SKM-1 (cell line): ENCODE data around the gene METAP2.

Experiments
- DNase-seq: peaks from one replicate; lab custom pipeline; 2025; ENCODE audit not compliant: unreplicated experiment; lab: John Stamatoyannopoulos, UW

The METAP2 gene

GRCh38 chr12:95548539-95549391 is 74.8 kb downstream of the METAP2 start:
- no peak for DNase-seq

GRCh38 chr12:95549392-95550084 is 75.6 kb downstream of the METAP2 start:
- DNase-seq = no peak

- DNase-seq = no peak
Measured at GRCh38 chr12:95551305-95551704, 77.4 kb downstream of the METAP2 start, which contains the start of gene USP44. USP44 (minus strand) TSS chr12:95551476; CDS start chr12:95534256, 17,220 bp downstream.

GRCh38 chr12:95551913-95552516 is 78.1 kb downstream of the METAP2 start:
- no peak for DNase-seq

DNA sequence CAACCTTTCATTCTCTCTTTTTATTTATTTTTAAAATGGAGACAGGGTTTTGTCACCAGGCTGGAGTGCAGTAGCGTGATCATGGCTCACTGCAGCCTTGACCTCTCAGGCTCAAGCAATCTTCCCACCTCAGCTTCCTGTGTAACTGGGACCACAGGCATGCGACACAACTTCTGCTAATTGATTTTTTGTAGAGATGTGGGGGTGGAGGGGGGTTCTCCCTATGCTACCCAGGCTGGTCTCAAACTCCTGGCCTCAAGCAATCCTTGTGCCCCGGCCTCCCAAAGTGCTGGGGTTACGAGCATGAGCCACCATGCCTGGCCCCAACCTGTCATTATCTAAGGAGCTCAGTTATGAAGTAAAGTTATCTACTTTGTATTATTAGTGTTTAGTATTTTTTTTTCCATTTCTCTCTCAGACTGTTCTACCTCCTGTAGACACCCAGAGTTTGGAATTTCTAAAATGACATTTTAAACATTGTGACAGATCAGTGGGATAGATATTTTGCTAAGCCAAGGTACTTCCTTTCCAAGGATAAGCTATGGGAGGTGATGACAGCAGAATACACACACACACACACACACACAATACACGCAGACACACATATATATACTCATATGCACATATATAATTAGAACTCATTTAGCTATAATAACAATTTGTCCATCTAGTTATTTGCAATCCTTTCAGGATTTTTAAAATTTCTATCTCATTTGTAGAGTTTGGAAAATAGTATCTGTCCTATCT is 79.4 kb downstream of the METAP2 start:
- DNase-seq = no peak

- DNase-seq = no peak
Measured at GRCh38 chr12:95554532-95555071, 80.7 kb downstream of the METAP2 start.

GRCh38 chr12:95557625-95558024 is 83.7 kb downstream of the METAP2 start:
- no peak for DNase-seq
